ENCODE data around the gene NRP1. TPM values are rescaled to one million over a fixed set of nuclear protein-coding genes. Genes with fewer than 3 reads are reported as not detected.

Gene NRP1
- total RNA-seq, 1 experiment from 2014 or later = 555 TPM

DNA sequence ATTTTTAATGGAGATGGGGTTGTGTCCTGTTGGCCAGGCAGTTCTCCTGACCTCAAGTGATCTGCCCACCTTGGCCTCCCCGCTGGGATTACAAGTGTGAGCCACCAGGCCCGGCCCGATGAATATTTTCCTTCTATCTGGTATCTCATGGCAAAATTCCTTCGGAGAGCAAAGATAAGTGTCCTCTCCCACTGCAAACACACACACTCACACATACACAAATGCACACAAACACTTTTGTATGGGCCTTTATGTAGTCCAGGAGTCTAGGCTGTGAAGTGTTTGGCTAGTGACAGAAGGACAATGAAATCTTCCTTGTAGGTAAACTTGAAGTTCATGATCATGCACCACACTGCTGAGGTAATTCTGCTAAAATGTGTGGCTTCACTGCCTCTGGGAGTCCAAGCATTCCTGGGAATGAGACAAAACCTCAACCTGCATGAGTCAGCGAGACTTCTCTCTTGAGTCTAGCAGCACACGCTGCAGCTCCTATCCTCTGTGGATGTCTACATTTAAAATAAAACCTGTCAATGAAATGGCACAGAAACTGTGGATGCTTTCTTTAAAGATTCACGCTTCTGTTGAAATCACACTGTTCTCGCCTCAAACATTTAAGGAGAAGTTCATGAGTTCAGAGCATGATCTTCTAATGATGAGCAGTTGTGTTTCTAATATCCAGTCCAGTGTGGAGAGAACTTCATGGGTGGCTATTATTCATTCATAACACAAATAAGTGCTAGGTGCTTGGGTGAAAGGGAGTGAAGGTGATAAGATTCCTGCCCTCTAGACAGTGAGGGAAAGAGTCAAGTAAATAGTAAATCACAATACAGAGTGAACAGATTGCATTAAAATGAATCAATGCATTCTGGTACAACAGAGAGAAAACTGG is 96.5 kb downstream of the NRP1 start:
- Histone ChIP-seq H3K27me3 (ENCODE audit: low read length) (no peaks in the 10 kb centered on the region), H3K9ac (ENCODE audit: low read length) (peak overlapping the region; percentile 63), H3K4me2 (ENCODE audit: low read length) (peak overlapping the region; percentile 50), H3K4me3 (ENCODE audit: low read length) (peak overlapping the region; percentile 2; the same call in 1 of the 2 replicates), H3K9me3 (ENCODE audit: low read length) (no peaks in the 10 kb centered on the region), H3K4me1 (ENCODE audit: insufficient read depth, low read length) (peaks cover 61% of the 10 kb centered on the region), H4K20me1 (ENCODE audit: low read length) (no peaks in the 10 kb centered on the region), H3F3A (ENCODE audit: low read length, unreplicated experiment) (peaks cover 33% of the 10 kb centered on the region), H3K79me2 (ENCODE audit: low read length) (peaks cover 39% of the 10 kb centered on the region), H3K27ac (ENCODE audit: low read length) (peak overlapping the region; percentile 66), H2AFZ (ENCODE audit: low read length) (0 out of 2 replicates have a peak overlapping the region, but pooled peaks have one; percentile 1), H3K9me2 (replicated peaks; ENCODE audit: low read length) (no peaks in the 10 kb centered on the region), H3K36me3 (ENCODE audit: low read depth, low read length) (peaks cover 71% of the 10 kb centered on the region)
- BruUV-seq (replicated peaks) = TSS peak; percentile 96
- TF ChIP-seq EZH2 (IDR thresholded peaks at IDR 0.05; ENCODE audit: low read length, unreplicated experiment) (no peak), EZH2phosphoT487 (IDR thresholded peaks at IDR 0.05; ENCODE audit: borderline replicate concordance, low read length) (no peak)
- TF ChIP-seq, protein P1, sequence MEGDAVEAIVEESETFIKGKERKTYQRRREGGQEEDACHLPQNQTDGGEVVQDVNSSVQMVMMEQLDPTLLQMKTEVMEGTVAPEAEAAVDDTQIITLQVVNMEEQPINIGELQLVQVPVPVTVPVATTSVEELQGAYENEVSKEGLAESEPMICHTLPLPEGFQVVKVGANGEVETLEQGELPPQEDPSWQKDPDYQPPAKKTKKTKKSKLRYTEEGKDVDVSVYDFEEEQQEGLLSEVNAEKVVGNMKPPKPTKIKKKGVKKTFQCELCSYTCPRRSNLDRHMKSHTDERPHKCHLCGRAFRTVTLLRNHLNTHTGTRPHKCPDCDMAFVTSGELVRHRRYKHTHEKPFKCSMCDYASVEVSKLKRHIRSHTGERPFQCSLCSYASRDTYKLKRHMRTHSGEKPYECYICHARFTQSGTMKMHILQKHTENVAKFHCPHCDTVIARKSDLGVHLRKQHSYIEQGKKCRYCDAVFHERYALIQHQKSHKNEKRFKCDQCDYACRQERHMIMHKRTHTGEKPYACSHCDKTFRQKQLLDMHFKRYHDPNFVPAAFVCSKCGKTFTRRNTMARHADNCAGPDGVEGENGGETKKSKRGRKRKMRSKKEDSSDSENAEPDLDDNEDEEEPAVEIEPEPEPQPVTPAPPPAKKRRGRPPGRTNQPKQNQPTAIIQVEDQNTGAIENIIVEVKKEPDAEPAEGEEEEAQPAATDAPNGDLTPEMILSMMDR (conservative IDR thresholded peaks at IDR 0.05; ENCODE audit: low read depth, low read length) = no peak
- intact Hi-C loops (cut with micrococcal nuclease) = loop anchor here (1.0 kb wide), 10 partner anchors 10 to 104 kb away; no protein-coding TSS in a partner anchor
- CTCF ChIA-PET = interaction anchor here (0.6 to 1.4 kb wide), 4 partner anchors 35 to 82 kb away, joined by 3 to 6 read pairs (median 4); no protein-coding TSS in a partner anchor
- peak; percentile 94 for ATAC-seq
- DNase-seq = peak; percentile 100
- POLR2A ChIA-PET (ENCODE audit: unreplicated experiment) = interaction anchor here (0.6 kb wide), 3 partner anchors 26 to 851 kb away, joined by 3 to 11 read pairs (median 3); no protein-coding TSS in a partner anchor

- Histone ChIP-seq H3K36me3 (ENCODE audit: low read depth, low read length) (peaks cover 70% of the 10 kb centered on the region), H3K9me2 (replicated peaks; ENCODE audit: low read length) (no peaks in the 10 kb centered on the region), H3K4me2 (ENCODE audit: low read length) (0 out of 2 replicates have a peak overlapping the region, but pooled peaks have one; percentile 50), H3F3A (ENCODE audit: low read length, unreplicated experiment) (peaks cover 30% of the 10 kb centered on the region), H2AFZ (ENCODE audit: low read length) (no peak overlapping the region), H4K20me1 (ENCODE audit: low read length) (no peaks in the 10 kb centered on the region), H3K9ac (ENCODE audit: low read length) (peak overlapping the region; percentile 63), H3K27ac (ENCODE audit: low read length) (peak overlapping the region; percentile 66), H3K79me2 (ENCODE audit: low read length) (peaks cover 40% of the 10 kb centered on the region), H3K4me3 (ENCODE audit: low read length) (no peak overlapping the region), H3K9me3 (ENCODE audit: low read length) (no peaks in the 10 kb centered on the region), H3K4me1 (ENCODE audit: insufficient read depth, low read length) (peaks cover 61% of the 10 kb centered on the region), H3K27me3 (ENCODE audit: low read length) (no peaks in the 10 kb centered on the region)
- ChIA-PET POLR2A (ENCODE audit: unreplicated experiment) (no interaction called here), CTCF (interaction anchor here (1.1 kb wide), 1 partner anchor 36 kb away, joined by 6 read pairs; no protein-coding TSS in a partner anchor)
- no TSS peak for BruUV-seq (replicated peaks)
- intact Hi-C loops (cut with micrococcal nuclease) = no loop called here
- TF ChIP-seq EZH2 (IDR thresholded peaks at IDR 0.05; ENCODE audit: low read length, unreplicated experiment) (no peak), EZH2phosphoT487 (IDR thresholded peaks at IDR 0.05; ENCODE audit: borderline replicate concordance, low read length) (no peak)
- TF ChIP-seq, protein P1 (conservative IDR thresholded peaks at IDR 0.05; ENCODE audit: low read depth, low read length) = no peak
- DNase-seq = no peak
- no peak for ATAC-seq
Observed at GRCh38 chr10:33236916-33237315, 97.6 kb downstream of the NRP1 start.

Data from PC-3 (cell line).